ENCODE measurements around the gene TPRX2. TPM values are rescaled to one million over a fixed set of nuclear protein-coding genes. Genes with fewer than 3 reads are reported as not detected.

The TPRX2 gene
- total and polyA plus RNA-seq, 2 of the 13 experiments (the other 11 are each of a cell fraction or from before 2014, with no cell fraction given), result not detected

DNA sequence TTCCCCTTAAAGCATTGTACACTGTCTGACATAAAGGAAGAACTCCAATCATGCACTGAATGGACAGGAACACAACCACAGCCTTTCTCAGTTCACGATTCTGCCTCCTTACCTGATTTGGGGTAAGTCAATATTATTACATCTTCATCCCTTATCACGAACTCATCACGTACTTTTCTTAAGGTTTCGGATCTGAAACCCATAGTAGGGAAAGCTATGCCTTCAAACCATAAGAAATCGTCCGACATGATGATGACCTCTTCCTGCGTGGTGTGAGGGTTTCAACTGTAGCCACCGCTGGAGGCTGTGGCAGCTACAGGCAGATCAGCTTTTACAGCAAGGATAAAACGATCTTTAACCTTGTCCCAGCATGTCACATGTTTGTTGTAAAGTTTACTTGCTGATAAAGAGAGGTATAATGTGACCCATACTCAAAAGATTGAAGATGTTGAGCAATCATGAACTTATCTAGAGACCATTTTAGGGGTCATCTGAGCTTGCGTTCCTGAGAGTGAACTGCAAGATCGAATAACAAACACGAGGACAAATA, 27.1 kb downstream of the TPRX2 start, which contains the start of gene SULT2A1 (continued):
- TF ChIP-seq ZNF207 (IDR thresholded peaks at IDR 0.05; ENCODE audit: borderline replicate concordance) (no peak), ONECUT2 (CRISPR knock-in tag; IDR thresholded peaks at IDR 0.05) (peak; percentile 25; the same call in 1 of the 2 replicates), ZNF558 (CRISPR knock-in tag; IDR thresholded peaks at IDR 0.05; ENCODE audit: borderline replicate concordance) (no peak), PRPF4 (IDR thresholded peaks at IDR 0.05; ENCODE audit: low read depth, low read length, poor library complexity, severe bottlenecking) (no peak), PHF5A (CRISPR knock-in tag; IDR thresholded peaks at IDR 0.05; ENCODE audit: low read depth, unreplicated experiment) (no peak), TBL1XR1 (IDR thresholded peaks at IDR 0.05; ENCODE audit: borderline replicate concordance, low read length, partially characterized antibody) (peak; percentile 50), ZNF891 (CRISPR knock-in tag; IDR thresholded peaks at IDR 0.05) (no peak), NR2F1 (CRISPR knock-in tag; IDR thresholded peaks at IDR 0.05) (peak; percentile 65 to 69; a peak in 2 of 4 replicates), MBNL3 (CRISPR knock-in tag; conservative IDR thresholded peaks at IDR 0.05) (no peak), IRX3 (CRISPR knock-in tag; IDR thresholded peaks at IDR 0.05; ENCODE audit: borderline replicate concordance, low read depth) (0 out of 2 replicates have a peak, but pooled peaks have one; percentile 62), KLF16 (CRISPR knock-in tag; IDR thresholded peaks at IDR 0.05) (peak in 1 of 2 experiments; percentile 75; a peak in 1 of 4 replicates), ETV6 (CRISPR knock-in tag; conservative IDR thresholded peaks at IDR 0.05) (no peak), KLF15 (CRISPR knock-in tag; IDR thresholded peaks at IDR 0.05; ENCODE audit: borderline replicate concordance) (no peak), ZNF251 (CRISPR knock-in tag; IDR thresholded peaks at IDR 0.05) (no peak), ZNF720 (CRISPR knock-in tag; IDR thresholded peaks at IDR 0.05) (no peak), ARHGAP35 (CRISPR knock-in tag; IDR thresholded peaks at IDR 0.05; ENCODE audit: borderline replicate concordance) (no peak), TOPORS (CRISPR knock-in tag; IDR thresholded peaks at IDR 0.05) (peak; percentile 63; the same call in 1 of the 2 replicates)
- TF ChIP-seq, protein P1, sequence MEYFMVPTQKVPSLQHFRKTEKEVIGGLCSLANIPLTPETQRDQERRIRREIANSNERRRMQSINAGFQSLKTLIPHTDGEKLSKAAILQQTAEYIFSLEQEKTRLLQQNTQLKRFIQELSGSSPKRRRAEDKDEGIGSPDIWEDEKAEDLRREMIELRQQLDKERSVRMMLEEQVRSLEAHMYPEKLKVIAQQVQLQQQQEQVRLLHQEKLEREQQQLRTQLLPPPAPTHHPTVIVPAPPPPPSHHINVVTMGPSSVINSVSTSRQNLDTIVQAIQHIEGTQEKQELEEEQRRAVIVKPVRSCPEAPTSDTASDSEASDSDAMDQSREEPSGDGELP (IDR thresholded peaks at IDR 0.05; ENCODE audit: borderline replicate concordance, low read depth), result peak; percentile 81
- TF ChIP-seq, protein P2, sequence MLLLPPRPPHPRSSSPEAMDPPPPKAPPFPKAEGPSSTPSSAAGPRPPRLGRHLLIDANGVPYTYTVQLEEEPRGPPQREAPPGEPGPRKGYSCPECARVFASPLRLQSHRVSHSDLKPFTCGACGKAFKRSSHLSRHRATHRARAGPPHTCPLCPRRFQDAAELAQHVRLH (CRISPR knock-in tag; IDR thresholded peaks at IDR 0.05; ENCODE audit: borderline replicate concordance, low read depth), result peak; percentile 73; the same call in 1 of the 2 replicates
- TF ChIP-seq, protein P3, sequence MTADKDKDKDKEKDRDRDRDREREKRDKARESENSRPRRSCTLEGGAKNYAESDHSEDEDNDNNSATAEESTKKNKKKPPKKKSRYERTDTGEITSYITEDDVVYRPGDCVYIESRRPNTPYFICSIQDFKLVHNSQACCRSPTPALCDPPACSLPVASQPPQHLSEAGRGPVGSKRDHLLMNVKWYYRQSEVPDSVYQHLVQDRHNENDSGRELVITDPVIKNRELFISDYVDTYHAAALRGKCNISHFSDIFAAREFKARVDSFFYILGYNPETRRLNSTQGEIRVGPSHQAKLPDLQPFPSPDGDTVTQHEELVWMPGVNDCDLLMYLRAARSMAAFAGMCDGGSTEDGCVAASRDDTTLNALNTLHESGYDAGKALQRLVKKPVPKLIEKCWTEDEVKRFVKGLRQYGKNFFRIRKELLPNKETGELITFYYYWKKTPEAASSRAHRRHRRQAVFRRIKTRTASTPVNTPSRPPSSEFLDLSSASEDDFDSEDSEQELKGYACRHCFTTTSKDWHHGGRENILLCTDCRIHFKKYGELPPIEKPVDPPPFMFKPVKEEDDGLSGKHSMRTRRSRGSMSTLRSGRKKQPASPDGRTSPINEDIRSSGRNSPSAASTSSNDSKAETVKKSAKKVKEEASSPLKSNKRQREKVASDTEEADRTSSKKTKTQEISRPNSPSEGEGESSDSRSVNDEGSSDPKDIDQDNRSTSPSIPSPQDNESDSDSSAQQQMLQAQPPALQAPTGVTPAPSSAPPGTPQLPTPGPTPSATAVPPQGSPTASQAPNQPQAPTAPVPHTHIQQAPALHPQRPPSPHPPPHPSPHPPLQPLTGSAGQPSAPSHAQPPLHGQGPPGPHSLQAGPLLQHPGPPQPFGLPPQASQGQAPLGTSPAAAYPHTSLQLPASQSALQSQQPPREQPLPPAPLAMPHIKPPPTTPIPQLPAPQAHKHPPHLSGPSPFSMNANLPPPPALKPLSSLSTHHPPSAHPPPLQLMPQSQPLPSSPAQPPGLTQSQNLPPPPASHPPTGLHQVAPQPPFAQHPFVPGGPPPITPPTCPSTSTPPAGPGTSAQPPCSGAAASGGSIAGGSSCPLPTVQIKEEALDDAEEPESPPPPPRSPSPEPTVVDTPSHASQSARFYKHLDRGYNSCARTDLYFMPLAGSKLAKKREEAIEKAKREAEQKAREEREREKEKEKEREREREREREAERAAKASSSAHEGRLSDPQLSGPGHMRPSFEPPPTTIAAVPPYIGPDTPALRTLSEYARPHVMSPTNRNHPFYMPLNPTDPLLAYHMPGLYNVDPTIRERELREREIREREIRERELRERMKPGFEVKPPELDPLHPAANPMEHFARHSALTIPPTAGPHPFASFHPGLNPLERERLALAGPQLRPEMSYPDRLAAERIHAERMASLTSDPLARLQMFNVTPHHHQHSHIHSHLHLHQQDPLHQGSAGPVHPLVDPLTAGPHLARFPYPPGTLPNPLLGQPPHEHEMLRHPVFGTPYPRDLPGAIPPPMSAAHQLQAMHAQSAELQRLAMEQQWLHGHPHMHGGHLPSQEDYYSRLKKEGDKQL (CRISPR knock-in tag; IDR thresholded peaks at IDR 0.05; ENCODE audit: low read depth), result no peak
- TF ChIP-seq, protein P4, sequence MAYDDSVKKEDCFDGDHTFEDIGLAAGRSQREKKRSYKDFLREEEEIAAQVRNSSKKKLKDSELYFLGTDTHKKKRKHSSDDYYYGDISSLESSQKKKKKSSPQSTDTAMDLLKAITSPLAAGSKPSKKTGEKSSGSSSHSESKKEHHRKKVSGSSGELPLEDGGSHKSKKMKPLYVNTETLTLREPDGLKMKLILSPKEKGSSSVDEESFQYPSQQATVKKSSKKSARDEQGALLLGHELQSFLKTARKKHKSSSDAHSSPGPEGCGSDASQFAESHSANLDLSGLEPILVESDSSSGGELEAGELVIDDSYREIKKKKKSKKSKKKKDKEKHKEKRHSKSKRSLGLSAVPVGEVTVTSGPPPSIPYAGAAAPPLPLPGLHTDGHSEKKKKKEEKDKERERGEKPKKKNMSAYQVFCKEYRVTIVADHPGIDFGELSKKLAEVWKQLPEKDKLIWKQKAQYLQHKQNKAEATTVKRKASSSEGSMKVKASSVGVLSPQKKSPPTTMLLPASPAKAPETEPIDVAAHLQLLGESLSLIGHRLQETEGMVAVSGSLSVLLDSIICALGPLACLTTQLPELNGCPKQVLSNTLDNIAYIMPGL (CRISPR knock-in tag; IDR thresholded peaks at IDR 0.05; ENCODE audit: borderline replicate concordance in 1 of 2, low read depth in 1 of 2), result peak; percentile 47 to 72; a peak in 2 of 4 replicates
